HG03135 (cell line): ENCODE measurements around the gene CERS5.

Source experiments
- ATAC-seq: cut with Tn5 transposase; IDR thresholded peaks from one replicate; pipeline ENCODE4 v1.9.1; 2021; ENCODE audit warnings: mild to moderate bottlenecking, moderate library complexity; ENCODE audit not compliant: unreplicated experiment

Gene CERS5

GRCh38 chr12:50142993-50143392, 24.2 kb downstream of the CERS5 start:
- ATAC-seq: no peak

- no peak for ATAC-seq
Observed at GRCh38 chr12:50132505-50133135, 34.5 kb downstream of the CERS5 start.

GRCh38 chr12:50129290-50129689, 37.9 kb downstream of the CERS5 start:
- ATAC-seq: no peak

- no peak for ATAC-seq
Observed at GRCh38 chr12:50127546-50127945, 39.6 kb downstream of the CERS5 start.

GRCh38 chr12:50123203-50123602, 44.0 kb downstream of the CERS5 start:
- ATAC-seq: no peak

GRCh38 chr12:50121641-50122040, 45.5 kb downstream of the CERS5 start:
- no peak for ATAC-seq

- ATAC-seq: no peak
Observed at GRCh38 chr12:50120953-50121352, 46.2 kb downstream of the CERS5 start.

GRCh38 chr12:50120521-50120920, 46.6 kb downstream of the CERS5 start:
- no peak for ATAC-seq

GRCh38 chr12:50119387-50119786, 47.8 kb downstream of the CERS5 start:
- no peak for ATAC-seq

- ATAC-seq: no peak
Observed at GRCh38 chr12:50117057-50117622, 50.0 kb downstream of the CERS5 start.

GRCh38 chr12:50112456-50113218, 54.5 kb downstream of the CERS5 start:
- ATAC-seq: no peak

GRCh38 chr12:50111693-50112455, 55.3 kb downstream of the CERS5 start, which contains the start of gene COX14:
Gene COX14, plus strand, starts transcription at chr12:50112236. Its CDS starts 7,808 bp downstream, at chr12:50120044.
- ATAC-seq: peak; percentile 84

- no peak for ATAC-seq
Observed at GRCh38 chr12:50111395-50111692, 55.8 kb downstream of the CERS5 start.

- no peak for ATAC-seq
Observed at GRCh38 chr12:50110762-50111351, 56.3 kb downstream of the CERS5 start.

- ATAC-seq: no peak
Observed at GRCh38 chr12:50110127-50110761, 56.9 kb downstream of the CERS5 start.

GRCh38 chr12:50109319-50109718, 57.9 kb downstream of the CERS5 start:
- ATAC-seq: no peak

GRCh38 chr12:50107416-50108268, 59.5 kb downstream of the CERS5 start:
- no peak for ATAC-seq

- ATAC-seq: no peak
Observed at GRCh38 chr12:50106907-50107306, 60.3 kb downstream of the CERS5 start.

GRCh38 chr12:50105913-50106450, 61.2 kb downstream of the CERS5 start:
- no peak for ATAC-seq
